ENCODE results near the gene LMTK2.

The LMTK2 gene

GRCh38 chr7:98178762-98179490, 72.3 kb downstream of the LMTK2 start:
- no peak for DNase-seq

- DNase-seq: no peak
Observed at GRCh38 chr7:98180751-98181150, 74.1 kb downstream of the LMTK2 start.

GRCh38 chr7:98185101-98185500, 78.4 kb downstream of the LMTK2 start:
- DNase-seq: no peak

GRCh38 chr7:98186452-98187137, 79.9 kb downstream of the LMTK2 start:
- no peak for DNase-seq

- no peak for DNase-seq
Observed at GRCh38 chr7:98187138-98187502, 80.5 kb downstream of the LMTK2 start.

- DNase-seq: no peak
Observed at GRCh38 chr7:98189559-98189958, 82.9 kb downstream of the LMTK2 start.

GRCh38 chr7:98191668-98192431, 85.2 kb downstream of the LMTK2 start:
- DNase-seq: no peak

GRCh38 chr7:98192781-98193457, 86.3 kb downstream of the LMTK2 start:
- DNase-seq: no peak

- DNase-seq: no peak
Observed at GRCh38 chr7:98193474-98194180, 87.0 kb downstream of the LMTK2 start.

- no peak for DNase-seq
Observed at GRCh38 chr7:98194186-98194585, 87.5 kb downstream of the LMTK2 start.

- no peak for DNase-seq
Observed at GRCh38 chr7:98194672-98195457, 88.2 kb downstream of the LMTK2 start.

GRCh38 chr7:98196706-98197605, 90.3 kb downstream of the LMTK2 start:
- no peak for DNase-seq

- DNase-seq: no peak
Observed at GRCh38 chr7:98199131-98199530, 92.5 kb downstream of the LMTK2 start.

- DNase-seq: no peak
Observed at GRCh38 chr7:98200364-98200763, 93.7 kb downstream of the LMTK2 start.

GRCh38 chr7:98202367-98203195, 95.9 kb downstream of the LMTK2 start:
- DNase-seq: no peak

- no peak for DNase-seq
Observed at GRCh38 chr7:98203261-98203963, 96.8 kb downstream of the LMTK2 start.

GRCh38 chr7:98203964-98204605, 97.4 kb downstream of the LMTK2 start:
- DNase-seq: no peak

GRCh38 chr7:98204670-98205069, 98.0 kb downstream of the LMTK2 start:
- no peak for DNase-seq

All from NCI-H774 (cell line).